Endothelial cell of umbilical vein (primary cell): ENCODE data around the gene BLTP3B.

Experiments
- EZH2 ChIP-seq: IDR thresholded peaks from 2 replicates; pipeline ENCODE4 v1.6.1; 2012; ENCODE audit warnings: borderline replicate concordance, low read depth, mild to moderate bottlenecking, moderate library complexity, low read length, inconsistent platforms; ENCODE audit not compliant: severe bottlenecking
- GATA2 ChIP-seq: IDR thresholded peaks from 2 replicates; pipeline ENCODE4 v1.7.0; 2011; ENCODE audit warnings: low read depth, mild to moderate bottlenecking, moderate library complexity, mixed read lengths, low read length; ENCODE audit not compliant: insufficient read length, insufficient read depth
- MYC ChIP-seq: IDR thresholded peaks from one replicate; pipeline ENCODE4 v1.6.1; 2011; ENCODE audit warnings: mild to moderate bottlenecking, low read depth, low read length
- POLR2A ChIP-seq: IDR thresholded peaks from 2 replicates; pipeline ENCODE4 v1.6.1; 2012; ENCODE audit warnings: low read depth, mild to moderate bottlenecking, control low read depth, low read length
- POLR2AphosphoS5 ChIP-seq: IDR thresholded peaks from 2 replicates; pipeline ENCODE4 v1.6.1; 2012; ENCODE audit warnings: low read depth, mild to moderate bottlenecking, control low read depth, low read length, moderate library complexity; ENCODE audit not compliant: insufficient read depth
- TF ChIP-seq, protein P1 (sequence below), 2 donors: IDR thresholded peaks; 1 replicate in 1 of 2; 2 replicates in 1 of 2; pipeline ENCODE4 v1.5.1; 2011; ENCODE audit warnings: low read length in 2 of 2, mild to moderate bottlenecking in 2 of 2, moderate library complexity in 2 of 2, control low read depth in 1 of 2, inconsistent platforms in 1 of 2, low read depth in 1 of 2; ENCODE audit not compliant: insufficient read depth in 1 of 2; ENCODE audit errors: extremely low read depth in 1 of 2
- TF ChIP-seq, protein P2 (sequence below): IDR thresholded peaks from 2 replicates; pipeline ENCODE4 v1.6.1; 2011; ENCODE audit not compliant: insufficient read depth, insufficient read length

DNA sequence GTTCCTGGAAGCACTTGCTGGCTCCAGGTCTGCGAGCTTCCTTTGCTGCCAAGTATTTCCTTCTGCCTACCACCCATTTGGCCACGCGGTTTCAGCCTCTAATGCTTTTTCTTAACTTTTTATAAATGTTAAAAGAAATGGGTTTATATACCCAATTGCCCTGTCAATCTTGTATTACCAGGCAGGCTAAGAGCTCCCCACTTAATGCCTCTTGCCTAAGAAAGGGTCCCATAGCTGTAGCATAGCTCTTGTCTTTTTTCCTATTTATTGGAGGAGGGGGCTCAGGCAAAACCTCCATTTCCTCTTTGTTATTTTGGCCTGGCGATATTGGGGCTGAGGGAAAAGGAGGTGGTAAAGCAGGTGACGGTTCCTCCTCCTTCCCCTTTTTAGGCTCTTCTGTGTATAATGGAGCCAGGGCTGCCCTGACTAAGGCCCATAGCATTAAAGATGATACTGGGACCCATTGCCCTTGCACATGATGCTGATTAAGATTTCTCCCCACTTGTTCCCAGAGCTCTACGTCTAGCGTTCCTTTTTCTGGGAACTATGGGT, 21.6 kb upstream of the BLTP3B start:
- TF ChIP-seq, protein P1, sequence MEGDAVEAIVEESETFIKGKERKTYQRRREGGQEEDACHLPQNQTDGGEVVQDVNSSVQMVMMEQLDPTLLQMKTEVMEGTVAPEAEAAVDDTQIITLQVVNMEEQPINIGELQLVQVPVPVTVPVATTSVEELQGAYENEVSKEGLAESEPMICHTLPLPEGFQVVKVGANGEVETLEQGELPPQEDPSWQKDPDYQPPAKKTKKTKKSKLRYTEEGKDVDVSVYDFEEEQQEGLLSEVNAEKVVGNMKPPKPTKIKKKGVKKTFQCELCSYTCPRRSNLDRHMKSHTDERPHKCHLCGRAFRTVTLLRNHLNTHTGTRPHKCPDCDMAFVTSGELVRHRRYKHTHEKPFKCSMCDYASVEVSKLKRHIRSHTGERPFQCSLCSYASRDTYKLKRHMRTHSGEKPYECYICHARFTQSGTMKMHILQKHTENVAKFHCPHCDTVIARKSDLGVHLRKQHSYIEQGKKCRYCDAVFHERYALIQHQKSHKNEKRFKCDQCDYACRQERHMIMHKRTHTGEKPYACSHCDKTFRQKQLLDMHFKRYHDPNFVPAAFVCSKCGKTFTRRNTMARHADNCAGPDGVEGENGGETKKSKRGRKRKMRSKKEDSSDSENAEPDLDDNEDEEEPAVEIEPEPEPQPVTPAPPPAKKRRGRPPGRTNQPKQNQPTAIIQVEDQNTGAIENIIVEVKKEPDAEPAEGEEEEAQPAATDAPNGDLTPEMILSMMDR (IDR thresholded peaks at IDR 0.05; ENCODE audit: extremely low read depth in 1 of 2, insufficient read depth in 1 of 2, low read depth in 1 of 2, low read length in 2 of 2), result no peak
- TF ChIP-seq, protein P2, sequence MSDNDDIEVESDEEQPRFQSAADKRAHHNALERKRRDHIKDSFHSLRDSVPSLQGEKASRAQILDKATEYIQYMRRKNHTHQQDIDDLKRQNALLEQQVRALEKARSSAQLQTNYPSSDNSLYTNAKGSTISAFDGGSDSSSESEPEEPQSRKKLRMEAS, result no peak
- TF ChIP-seq GATA2 (no peak), EZH2 (no peak), POLR2A (no peak), MYC (no peak), POLR2AphosphoS5 (no peak)
